Keratinocyte (primary cell): Measurements from ENCODE around the gene SMDT1. TPM values are rescaled to one million over a fixed set of nuclear protein-coding genes. Genes with fewer than 3 reads are reported as not detected.

Experiments used
- DNase-seq: peaks from one replicate; pipeline ENCODE4 v3.0.0-alpha.2; 2011; ENCODE audit warnings: low read depth, missing footprints, low spot score
- FAIRE-seq: peaks from 2 replicates; lab custom pipeline; 2011; peaks lifted over from hg19 to GRCh38; lab: Jason Lieb, UNC
- H2AFZ ChIP-seq: 2 replicates; pipeline ENCODE4 v1.6.0; 2012; ENCODE audit warnings: low read length, control low read depth, inconsistent platforms; ENCODE audit not compliant: control insufficient read depth
- H3K27ac ChIP-seq: 2 replicates; pipeline ENCODE4 v1.5.1; 2011; ENCODE audit warnings: low read length; ENCODE audit not compliant: control insufficient read depth, insufficient read depth
- H3K27me3 ChIP-seq: 3 replicates; pipeline ENCODE4 v1.6.0; 2011; ENCODE audit warnings: low read length; ENCODE audit not compliant: control insufficient read depth, insufficient read depth; ENCODE audit errors: extremely low read depth
- H3K36me3 ChIP-seq, 2 experiments: 2 replicates in 1 of 2; 3 replicates in 1 of 2; pipeline ENCODE4 v1.5.1; 2011; ENCODE audit warnings: low read length in 2 of 2, mild to moderate bottlenecking in 1 of 2; ENCODE audit not compliant: control insufficient read depth in 2 of 2, insufficient read depth in 2 of 2; ENCODE audit errors: extremely low read depth in 1 of 2
- H3K4me1 ChIP-seq: 3 replicates; pipeline ENCODE4 v1.5.1; 2011; ENCODE audit warnings: low read length; ENCODE audit not compliant: control insufficient read depth, insufficient read depth; ENCODE audit errors: extremely low read depth
- H3K4me2 ChIP-seq: 3 replicates; pipeline ENCODE4 v1.6.0; 2011; ENCODE audit warnings: low read depth, low read length; ENCODE audit not compliant: control insufficient read depth, insufficient read depth; ENCODE audit errors: extremely low read depth
- H3K4me3 ChIP-seq, 3 experiments: fragments of 200-600 bp in 1 of 3; sonication (generic) in 1 of 3; 2 replicates in 2 of 3; 3 replicates in 1 of 3; pipeline ENCODE4 v1.5.1; 2011 to 2016; ENCODE audit warnings: low read length in 3 of 3, mild to moderate bottlenecking in 3 of 3, control low read depth in 2 of 3, inconsistent platforms in 1 of 3, low read depth in 1 of 3, mixed read lengths in 1 of 3, mixed run types in 1 of 3, moderate library complexity in 1 of 3; ENCODE audit not compliant: control insufficient read depth in 2 of 3, insufficient read depth in 2 of 3; ENCODE audit errors: extremely low read depth in 1 of 3
- H3K79me2 ChIP-seq: 2 replicates; pipeline ENCODE4 v1.6.0; 2012; ENCODE audit warnings: low read length; ENCODE audit not compliant: control insufficient read depth, insufficient read depth
- H3K9ac ChIP-seq: 3 replicates; pipeline ENCODE4 v1.6.0; 2011; ENCODE audit warnings: low read length; ENCODE audit not compliant: control insufficient read depth, insufficient read depth; ENCODE audit errors: extremely low read depth
- H3K9me1 ChIP-seq: 3 replicates; pipeline ENCODE4 v1.6.0; 2011; ENCODE audit warnings: low read length; ENCODE audit not compliant: control insufficient read depth, insufficient read depth; ENCODE audit errors: extremely low read depth
- H3K9me3 ChIP-seq: 2 replicates; pipeline ENCODE4 v1.5.1; 2012; ENCODE audit warnings: low read depth, low read length; ENCODE audit not compliant: control insufficient read depth
- H4K20me1 ChIP-seq: 3 replicates; pipeline ENCODE4 v1.6.0; 2011; ENCODE audit warnings: low read length; ENCODE audit not compliant: control insufficient read depth, insufficient read depth; ENCODE audit errors: extremely low read depth
- EZH2 ChIP-seq: IDR thresholded peaks from one replicate; pipeline ENCODE4 v1.6.1; 2012; ENCODE audit warnings: inconsistent platforms, mild to moderate bottlenecking, low read length, moderate library complexity
- dilution Hi-C: fragments of 300-500 bp; cut with MboI; formaldehyde crosslinking; loops from one replicate; pipeline ENCODE4 v1.7.0; 2020; ENCODE audit warnings: low sequenced_read_pairs; ENCODE audit not compliant: extremely low pct_ligation_motif_present
- polyA plus RNA-seq, 5 experiments: library from polyadenylated mRNA; depleted of rRNA in 3 of 5; stranded (reverse) in 3 of 5; stranded (forward) in 1 of 5; unstranded in 1 of 5; fragments of >200 nt; gene quantifications; 1 replicate in 1 of 5; 2 replicates in 3 of 5; 3 replicates in 1 of 5; pipeline versions ENCODE4 v1.2.1 to v1.2.3, GENCODE V29; 2011 to 2012; ENCODE audit warnings: missing spikeins in 2 of 5, low read depth in 1 of 5, low replicate concordance in 1 of 5
- TF ChIP-seq, protein P1 (sequence below), 3 experiments: IDR thresholded peaks in 1 of 3; conservative IDR thresholded peaks in 1 of 3; optimal IDR thresholded peaks in 1 of 3; 2 replicates in 2 of 3; 3 replicates in 1 of 3; pipeline versions ENCODE3 to v1.5.1; 2011; ENCODE audit warnings: low read length in 3 of 3, mild to moderate bottlenecking in 3 of 3, moderate library complexity in 2 of 3, control low read depth in 1 of 3, inconsistent platforms in 1 of 3; ENCODE audit not compliant: insufficient read depth in 2 of 3; ENCODE audit errors: extremely low read depth in 1 of 3

Gene SMDT1
- polyA plus RNA-seq, 1 donor (not counting 4 experiments of a cell fraction or from before 2014, with no cell fraction given) = 21.6 TPM

DNA sequence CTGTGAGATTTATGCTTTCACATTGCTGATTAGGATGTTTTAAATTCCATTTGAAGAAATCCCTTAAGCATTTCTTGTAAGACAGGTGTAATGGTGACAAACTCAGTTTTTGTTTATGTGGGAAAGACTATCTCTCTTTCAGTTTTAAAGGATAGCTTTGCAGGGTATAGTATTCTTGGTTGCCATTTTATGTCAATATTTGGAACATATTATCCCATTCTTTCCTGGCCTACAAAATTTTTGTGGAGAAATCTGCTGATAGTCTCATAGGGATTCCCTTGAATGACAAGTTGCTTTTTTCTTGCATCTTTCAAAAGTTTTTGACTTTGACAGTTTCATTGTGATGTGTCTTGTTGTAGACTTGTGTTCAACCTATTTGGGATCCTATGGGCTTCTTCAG, 37.7 kb upstream of the SMDT1 start:
- H3K9ac ChIP-seq = no peak overlapping the region
- no peaks in the 10 kb centered on the region for H3K36me3 ChIP-seq
- DNase-seq (no peak), FAIRE-seq (no peak)
- H4K20me1 ChIP-seq = no peaks in the 10 kb centered on the region
- TF ChIP-seq EZH2 = no peak
- TF ChIP-seq, protein P1, sequence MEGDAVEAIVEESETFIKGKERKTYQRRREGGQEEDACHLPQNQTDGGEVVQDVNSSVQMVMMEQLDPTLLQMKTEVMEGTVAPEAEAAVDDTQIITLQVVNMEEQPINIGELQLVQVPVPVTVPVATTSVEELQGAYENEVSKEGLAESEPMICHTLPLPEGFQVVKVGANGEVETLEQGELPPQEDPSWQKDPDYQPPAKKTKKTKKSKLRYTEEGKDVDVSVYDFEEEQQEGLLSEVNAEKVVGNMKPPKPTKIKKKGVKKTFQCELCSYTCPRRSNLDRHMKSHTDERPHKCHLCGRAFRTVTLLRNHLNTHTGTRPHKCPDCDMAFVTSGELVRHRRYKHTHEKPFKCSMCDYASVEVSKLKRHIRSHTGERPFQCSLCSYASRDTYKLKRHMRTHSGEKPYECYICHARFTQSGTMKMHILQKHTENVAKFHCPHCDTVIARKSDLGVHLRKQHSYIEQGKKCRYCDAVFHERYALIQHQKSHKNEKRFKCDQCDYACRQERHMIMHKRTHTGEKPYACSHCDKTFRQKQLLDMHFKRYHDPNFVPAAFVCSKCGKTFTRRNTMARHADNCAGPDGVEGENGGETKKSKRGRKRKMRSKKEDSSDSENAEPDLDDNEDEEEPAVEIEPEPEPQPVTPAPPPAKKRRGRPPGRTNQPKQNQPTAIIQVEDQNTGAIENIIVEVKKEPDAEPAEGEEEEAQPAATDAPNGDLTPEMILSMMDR (optimal IDR thresholded peaks at IDR 0.05 in 1 of 3, IDR thresholded peaks at IDR 0.05 in 1 of 3, conservative IDR thresholded peaks at IDR 0.05 in 1 of 3; ENCODE audit: extremely low read depth in 1 of 3, insufficient read depth in 2 of 3, low read length in 3 of 3) = no peak
- no peaks in the 10 kb centered on the region for H3K9me3 ChIP-seq
- no peaks in the 10 kb centered on the region for H3K4me1 ChIP-seq
- H3K27me3 ChIP-seq = no peaks in the 10 kb centered on the region
- H2AFZ ChIP-seq = no peak overlapping the region
- H3K79me2 ChIP-seq = no peaks in the 10 kb centered on the region
- no peak overlapping the region for H3K4me3 ChIP-seq
- no peaks in the 10 kb centered on the region for H3K9me1 ChIP-seq
- no peak overlapping the region for H3K27ac ChIP-seq
- H3K4me2 ChIP-seq = no peak overlapping the region
- dilution Hi-C loops = no loop called here

DNA sequence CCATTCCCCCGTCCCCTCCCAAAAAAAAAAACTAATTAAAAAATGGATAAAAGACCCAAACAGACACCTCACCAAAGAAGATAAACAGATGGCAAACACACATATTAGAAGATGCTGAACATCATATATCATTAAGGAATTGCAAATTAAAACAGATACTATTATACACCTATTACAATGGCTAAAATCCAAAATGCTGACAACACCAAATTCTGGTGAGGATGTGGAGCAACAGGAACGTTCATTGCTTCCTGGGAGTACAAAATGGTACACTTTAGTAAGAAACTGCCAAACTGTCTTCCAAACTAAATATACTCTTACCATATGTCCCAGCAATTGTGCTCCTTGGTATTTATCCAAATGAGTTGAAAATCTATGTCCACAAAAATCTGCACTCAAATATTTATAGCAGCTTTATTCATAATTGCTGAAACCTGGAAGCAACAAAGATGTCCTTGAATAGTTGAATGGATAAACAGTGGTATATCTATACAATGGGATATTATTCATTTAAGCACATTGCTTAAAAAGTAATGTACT, 28.8 kb upstream of the SMDT1 start:
- no peak for FAIRE-seq
- no peaks in the 10 kb centered on the region for H3K79me2 ChIP-seq

More for the DNA sequence above, 28.8 kb upstream of the SMDT1 start:
- H3K27me3 ChIP-seq = no peaks in the 10 kb centered on the region
- H2AFZ ChIP-seq = no peak overlapping the region
- no peaks in the 10 kb centered on the region for H3K4me1 ChIP-seq
- no peak for DNase-seq
- H3K9me3 ChIP-seq = no peaks in the 10 kb centered on the region
- no peak overlapping the region for H3K4me3 ChIP-seq
- dilution Hi-C loops = no loop called here
- H3K9me1 ChIP-seq = no peaks in the 10 kb centered on the region
- H3K27ac ChIP-seq = no peak overlapping the region
- TF ChIP-seq, protein P1 (optimal IDR thresholded peaks at IDR 0.05 in 1 of 3, IDR thresholded peaks at IDR 0.05 in 1 of 3, conservative IDR thresholded peaks at IDR 0.05 in 1 of 3; ENCODE audit: extremely low read depth in 1 of 3, insufficient read depth in 2 of 3, low read length in 3 of 3) = no peak
- TF ChIP-seq EZH2 = no peak
- no peaks in the 10 kb centered on the region for H4K20me1 ChIP-seq
- no peak overlapping the region for H3K9ac ChIP-seq
- no peak overlapping the region for H3K4me2 ChIP-seq
- no peaks in the 10 kb centered on the region for H3K36me3 ChIP-seq
